HPDE6-E6E7 (cell line): ENCODE measurements around the gene WFDC10A.
"Not testable (repeated sequence)": the region's sequence is repeated elsewhere in the genome, so short reads cannot be mapped to it uniquely, and the experiment has no call there.

ENCODE experiments used
- DNase-seq: peaks from one replicate; pipeline ENCODE4 v3.0.0; 2011; ENCODE audit warnings: missing footprints; ENCODE audit errors: extremely low spot score

Gene WFDC10A

DNA sequence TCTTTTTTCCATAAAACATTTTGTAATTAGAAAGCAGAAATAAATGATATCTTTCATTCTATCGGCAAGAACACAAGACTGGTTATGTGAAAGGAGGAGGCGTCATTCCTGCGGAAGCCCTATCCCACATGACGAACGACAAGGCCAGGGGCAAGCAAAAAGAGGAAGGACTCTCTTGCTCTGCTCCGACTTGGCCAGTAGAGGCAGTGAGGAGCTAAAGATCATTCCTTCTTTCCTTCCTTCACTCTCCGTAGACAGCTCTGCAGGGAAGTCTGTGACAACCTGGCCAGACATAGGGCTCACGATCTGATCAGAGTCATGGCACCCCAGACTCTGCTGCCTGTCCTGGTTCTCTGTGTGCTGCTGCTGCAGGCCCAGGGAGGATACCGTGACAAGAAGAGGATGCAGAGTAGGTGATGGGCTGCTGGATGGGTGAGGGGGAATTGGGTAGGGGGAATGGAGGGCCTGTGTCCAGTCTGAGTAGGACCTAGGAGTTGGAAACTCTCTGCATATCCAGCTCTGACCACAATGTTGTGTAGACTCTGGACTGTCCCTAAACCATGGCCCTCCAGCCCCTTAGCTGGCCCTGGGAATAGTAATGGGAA lies at the start of gene WFDC10A:
WFDC10A (plus strand) TSS at position 244 of the 605 bp plus-strand sequence; CDS start at position 319, 75 bp downstream.
- peak; percentile 86 for DNase-seq

DNA sequence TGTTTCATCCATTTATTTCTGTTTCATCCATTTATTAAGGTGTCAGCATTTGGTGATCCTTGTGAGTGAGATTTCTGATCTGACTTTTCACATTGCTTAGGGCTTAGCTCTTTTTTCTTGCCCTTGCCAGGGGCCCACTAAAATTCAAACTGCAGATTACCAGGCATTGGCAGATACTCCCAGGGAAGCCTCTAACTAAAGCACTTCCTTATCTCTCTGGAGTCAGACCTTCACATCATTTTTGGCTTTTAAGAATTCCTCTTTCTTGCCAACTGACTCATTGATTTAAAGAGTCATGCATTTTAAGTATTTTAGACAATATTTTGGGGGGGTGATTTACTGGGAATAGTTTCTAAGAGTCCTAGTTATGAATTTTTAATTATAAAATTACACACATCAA lies 47.8 kb upstream of the WFDC10A start:
- DNase-seq = no peak

DNA sequence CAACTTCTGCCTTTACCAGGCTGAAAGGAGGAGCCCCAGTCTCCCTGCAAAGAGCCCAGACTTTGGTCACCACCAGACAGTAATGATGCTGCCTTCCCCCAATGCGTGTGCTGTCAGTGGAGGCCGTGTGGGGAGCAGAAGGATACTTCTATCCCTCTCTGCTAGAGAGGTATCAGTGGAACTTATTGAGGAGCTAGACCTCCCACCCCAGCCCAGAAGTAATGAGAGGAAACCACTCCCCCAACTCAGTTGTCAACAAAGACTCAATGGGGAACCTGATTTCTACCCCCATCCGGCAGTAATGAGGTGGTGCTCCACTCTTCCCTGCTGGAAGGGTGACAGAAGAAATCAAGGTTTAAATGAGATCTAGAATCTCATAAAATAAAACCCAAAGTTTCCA lies 46.0 kb upstream of the WFDC10A start:
- no peak for DNase-seq

DNA sequence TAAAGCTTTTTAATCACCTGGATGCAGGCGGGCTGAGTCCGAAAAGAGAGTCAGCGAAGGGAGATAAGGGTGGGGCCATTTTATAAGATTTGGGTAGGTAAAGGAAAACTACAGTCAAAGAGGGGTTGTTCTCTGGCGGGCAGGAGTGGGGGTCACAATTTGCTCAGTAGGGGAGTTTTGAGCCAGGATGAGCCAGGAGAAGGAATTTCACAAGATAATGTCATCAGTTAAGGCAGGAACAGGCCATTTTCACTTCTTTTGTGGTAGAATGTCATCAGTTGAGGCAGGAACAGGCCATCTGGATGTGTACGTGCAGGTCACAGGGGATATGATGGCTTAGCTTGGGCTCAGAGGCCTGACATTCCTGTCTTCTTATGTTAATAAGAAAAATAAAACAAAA lies 45.2 kb upstream of the WFDC10A start:
- DNase-seq = not testable (repeated sequence)

DNA sequence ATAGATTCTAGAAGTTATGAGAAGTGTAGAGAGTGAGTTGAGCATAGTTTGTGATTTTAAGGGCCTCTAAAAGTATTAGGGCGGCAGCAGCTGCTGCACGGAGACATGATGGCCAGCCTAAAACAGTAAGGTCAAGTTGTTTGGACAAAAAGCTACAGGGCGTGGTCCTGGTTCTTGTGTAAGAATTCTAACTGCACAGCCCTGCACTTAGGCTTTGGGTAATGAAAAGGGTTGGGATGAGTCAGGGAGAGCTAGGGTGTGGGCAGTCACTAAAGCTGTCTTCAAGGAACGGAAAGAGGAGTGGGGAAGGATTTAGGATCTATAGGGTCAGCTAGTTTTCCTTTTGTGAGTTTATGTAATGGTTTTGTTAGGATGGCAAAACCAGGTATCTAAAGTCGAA lies 43.6 kb upstream of the WFDC10A start:
- not testable (repeated sequence) for DNase-seq

DNA sequence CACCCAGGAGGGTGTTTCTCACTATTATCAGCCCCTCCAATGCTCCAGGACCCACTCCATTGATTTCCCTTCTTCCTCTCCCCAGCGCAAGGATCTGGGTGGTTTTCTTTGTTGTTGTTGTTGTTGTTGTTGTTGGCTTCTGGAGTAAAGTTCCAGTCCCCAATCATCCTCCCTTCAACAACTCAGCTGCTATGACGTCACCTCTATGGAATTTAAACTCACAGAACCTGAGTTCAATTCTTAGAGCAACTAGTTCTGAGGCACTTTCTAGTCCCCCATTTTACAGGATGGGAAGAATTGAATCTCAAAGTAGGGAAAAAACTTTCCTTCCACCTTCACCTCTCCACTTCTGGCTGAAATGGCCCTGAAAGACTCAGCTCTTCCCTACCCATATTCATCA lies 40.7 kb upstream of the WFDC10A start:
- DNase-seq = no peak

DNA sequence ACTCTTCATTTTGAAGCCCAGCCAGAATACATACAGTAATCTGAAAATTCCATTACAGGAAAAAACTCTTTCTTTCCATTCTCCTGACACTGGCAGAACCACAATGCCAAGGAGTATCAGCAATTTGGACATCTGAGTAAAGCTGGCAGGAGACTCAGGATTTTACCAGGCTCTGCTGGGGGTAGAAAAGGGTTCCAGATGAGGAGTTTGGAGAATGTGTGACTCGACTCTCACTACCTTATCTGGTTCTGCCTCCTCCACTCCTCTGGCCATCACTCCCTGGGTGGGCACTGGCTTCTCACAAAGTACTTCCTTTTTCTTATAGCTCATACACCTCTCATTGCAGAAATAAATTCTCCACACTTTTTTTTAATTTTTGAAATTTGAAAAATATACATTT lies 39.8 kb upstream of the WFDC10A start:
- DNase-seq = no peak

DNA sequence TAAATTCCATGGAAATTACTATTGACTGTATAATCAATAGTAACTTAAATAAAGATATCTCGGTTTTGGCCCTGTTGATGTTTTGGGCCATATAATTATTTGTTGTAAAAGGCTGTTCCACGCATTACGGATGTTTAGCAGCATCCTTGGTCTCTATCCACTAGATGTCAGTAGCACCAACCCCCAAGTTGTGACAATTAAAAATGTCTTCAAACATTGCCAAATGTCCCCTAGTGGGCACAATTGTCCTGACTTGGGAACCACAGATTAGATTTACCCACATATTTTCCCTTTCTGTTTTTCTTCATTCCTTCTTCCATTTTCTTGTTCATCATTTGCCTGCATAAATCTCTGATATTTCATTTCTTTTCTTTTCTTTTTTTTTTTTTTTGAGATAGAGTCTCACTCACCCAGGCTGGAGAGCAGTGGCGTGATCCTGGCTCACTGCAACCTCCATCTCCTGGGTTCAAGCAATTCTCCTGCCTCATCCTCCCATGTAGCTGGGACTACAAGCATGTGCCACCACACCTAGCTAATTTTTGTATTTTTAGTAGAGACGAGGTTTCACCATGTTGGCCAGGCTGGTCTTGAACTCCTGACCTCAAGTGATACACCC lies 36.9 kb upstream of the WFDC10A start:
- no peak for DNase-seq

DNA sequence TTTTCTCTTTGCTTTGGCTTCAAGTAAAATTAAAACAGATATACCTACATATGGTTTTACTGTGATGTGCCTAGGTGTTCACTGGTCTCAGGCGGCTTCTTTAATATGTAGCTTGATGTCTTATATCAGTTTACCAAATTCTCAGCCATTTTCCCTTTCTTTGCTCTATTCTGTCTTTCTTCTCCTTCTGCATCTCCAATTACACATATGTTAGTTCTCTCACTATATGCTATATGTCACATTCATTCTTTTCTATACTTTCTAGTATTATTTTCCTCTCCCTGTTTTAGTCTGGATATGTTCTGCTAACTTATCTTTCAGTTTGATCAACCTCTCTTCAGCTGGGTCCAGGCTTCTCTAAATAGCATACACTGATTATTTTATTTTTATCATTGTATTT lies 36.0 kb upstream of the WFDC10A start:
- DNase-seq = no peak

DNA sequence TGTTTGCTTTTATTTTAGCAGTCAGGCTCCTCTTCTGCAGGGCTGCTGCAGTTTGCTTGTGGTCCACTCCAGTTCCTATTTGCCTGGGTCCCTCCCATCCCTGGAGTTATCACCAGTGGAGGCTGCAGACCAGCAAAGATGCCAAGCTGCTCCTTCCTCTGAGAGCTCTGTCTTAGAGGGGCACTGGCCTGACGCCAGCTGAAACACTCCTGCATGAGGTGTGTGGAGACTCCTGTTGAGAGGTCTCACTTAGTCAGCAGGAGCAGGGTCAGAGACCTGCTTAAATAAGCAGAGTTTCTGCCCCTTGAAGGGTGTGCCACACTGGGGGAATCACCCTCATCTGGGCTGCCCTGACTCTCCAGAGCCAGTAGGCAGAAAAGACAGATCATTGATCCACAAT lies 34.3 kb upstream of the WFDC10A start:
- DNase-seq = no peak

DNA sequence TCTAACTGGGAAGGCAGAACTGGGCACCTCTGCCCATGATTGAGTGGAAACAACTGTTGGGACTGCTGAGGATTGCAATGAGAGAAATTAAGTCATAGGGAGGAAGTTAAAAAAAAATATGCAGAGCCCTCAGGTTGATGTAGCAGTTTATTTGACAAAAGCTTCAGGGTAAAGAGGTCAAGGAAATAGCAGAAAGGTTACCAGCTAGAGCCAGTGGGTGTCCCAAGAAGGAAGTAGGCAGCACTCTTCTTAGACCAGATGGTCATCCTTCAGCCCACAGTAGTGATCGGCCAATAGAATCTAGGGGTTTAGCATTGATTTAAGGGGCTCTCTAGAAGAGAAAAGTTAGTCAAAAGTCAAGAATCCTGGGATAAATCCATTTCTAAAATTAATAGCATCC lies 21.7 kb upstream of the WFDC10A start:
- DNase-seq = no peak

DNA sequence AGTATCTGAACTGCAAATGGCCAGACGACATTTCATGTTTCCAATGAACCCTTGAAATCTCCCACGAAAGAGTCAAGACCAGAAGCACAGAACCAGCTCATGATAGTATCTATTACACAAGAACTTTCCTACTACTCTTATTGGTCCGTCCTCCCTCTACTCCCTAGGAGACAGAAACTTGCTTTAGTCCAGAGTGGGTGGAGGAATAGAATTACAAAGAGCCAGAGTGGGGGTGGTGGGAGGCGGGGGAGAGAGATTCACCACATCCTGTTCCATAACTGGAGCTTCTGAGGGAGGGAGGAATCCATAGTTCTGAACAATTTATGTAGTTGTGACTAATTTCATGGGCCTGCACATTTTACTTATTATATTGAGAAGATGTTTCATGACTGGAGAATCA lies 18.5 kb upstream of the WFDC10A start:
- peak; percentile 82 for DNase-seq

DNA sequence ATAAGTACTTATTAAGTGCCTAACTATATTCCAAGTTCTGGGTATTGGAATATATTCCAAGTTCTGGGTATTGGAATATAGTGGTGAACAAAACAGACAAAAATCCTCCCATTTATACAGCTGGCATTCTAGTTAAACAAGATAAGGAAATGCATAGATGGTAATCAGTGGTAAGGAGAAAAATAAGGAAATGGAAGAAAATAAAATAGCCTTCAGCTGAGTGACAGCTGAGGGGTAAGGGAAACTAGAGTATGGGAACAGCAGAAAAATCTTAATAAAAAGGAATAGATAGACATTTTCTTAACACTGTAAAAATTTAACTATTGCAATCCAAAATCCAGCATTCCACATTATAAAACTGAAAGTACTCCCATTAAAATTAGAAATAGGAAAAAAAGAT lies 17.2 kb upstream of the WFDC10A start:
- DNase-seq = no peak

DNA sequence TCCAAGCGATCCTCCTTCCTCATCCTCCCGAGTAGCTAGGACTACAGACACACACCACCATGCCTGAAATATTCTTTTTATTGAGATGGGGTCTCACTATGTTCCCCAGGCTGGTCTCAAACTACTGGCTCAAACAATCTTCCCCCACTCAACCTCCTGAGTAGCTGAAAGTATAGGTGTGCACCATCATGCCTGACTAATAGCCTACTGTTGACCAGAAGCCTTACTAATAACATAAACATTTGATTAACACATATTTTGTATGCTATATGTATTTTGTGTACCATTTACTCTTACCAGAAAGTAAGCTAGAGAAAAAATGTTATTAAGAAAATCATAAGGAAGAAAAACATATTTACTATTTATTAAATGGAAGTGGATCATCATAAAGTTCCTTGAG lies 11.9 kb upstream of the WFDC10A start:
- no peak for DNase-seq

DNA sequence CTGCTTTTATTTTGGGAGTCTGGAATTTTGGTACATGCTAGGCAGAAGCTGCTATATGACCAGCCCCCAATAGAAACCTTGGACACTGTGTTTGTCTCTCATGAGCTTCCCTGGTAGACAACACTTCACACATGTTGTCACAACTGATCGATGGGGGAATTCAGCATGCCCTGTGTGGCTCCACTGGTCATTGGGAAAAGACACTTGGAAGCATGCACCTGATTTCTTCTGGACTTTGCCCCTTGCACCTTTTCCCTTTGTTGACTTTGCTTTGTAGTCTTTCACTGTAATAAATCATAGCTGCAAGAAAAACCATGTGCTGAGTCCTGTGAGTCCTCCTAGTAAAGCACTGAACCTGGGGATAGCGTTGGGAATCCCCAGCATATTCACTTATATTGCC lies 7.9 kb upstream of the WFDC10A start:
- no peak for DNase-seq

DNA sequence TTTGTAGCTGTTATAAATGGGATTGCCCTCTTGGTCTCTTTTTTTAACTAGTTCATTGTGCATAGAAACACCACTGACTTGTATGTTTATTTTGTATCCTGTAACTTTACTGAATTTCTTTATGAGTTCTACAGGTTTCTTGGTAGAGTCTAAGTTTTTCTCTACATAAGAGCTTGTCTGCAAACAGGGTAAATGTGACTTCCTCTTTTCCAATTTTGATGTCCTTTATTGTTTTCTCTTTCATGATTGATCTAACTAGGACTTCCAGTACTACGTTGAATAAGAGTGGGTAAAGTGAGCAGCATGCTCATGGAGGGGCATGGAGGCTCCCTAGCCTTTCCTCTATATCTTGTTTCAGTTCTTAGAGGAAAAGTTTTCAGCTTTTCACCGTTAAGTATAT lies 3.0 kb upstream of the WFDC10A start:
- no peak for DNase-seq

DNA sequence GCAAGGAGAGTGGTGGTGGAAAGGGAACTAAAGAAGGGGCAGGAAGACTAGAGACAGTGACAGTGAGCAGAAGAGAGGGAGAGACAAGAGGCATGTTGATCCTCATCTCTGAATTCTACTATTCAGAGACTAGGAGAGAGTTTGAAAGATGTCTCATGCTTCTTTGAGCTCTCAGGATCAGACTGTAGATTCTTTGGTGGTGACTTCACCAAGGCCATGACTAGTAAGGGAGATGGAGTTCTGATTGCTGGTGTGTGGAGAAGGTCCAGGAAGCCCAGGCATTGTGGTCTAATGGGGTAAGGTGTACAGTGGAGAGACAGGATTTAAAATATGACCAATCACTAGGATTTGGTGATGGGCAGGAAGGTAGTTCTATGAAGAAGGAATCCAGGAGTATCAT lies 832 bp downstream of the WFDC10A start:
- no peak for DNase-seq

DNA sequence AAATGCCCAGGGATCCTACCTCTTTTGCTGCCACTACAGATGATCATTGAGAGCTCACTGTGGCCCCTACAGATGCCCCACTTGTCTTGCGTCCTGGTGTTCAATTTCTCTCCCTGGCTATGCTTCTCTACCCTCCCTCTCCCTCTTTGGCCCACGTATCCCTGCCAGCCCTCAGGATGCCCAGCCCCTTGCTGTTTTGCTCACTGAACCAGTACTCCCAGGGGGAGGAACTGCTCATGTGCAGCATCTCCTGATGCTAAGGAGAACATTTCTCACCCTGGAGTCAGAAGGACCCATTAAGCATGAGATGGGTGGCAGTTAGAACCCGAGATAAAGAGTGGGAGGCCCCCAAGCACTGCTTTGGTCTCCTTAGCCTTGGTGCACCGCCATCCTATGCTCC lies 1.6 kb downstream of the WFDC10A start, which contains the start of gene WFDC9:
WFDC9 (minus strand) TSS at position 101 of the 400 bp plus-strand sequence. CDS start 21,103 bp downstream, outside the sequence.
- DNase-seq = no peak

DNA sequence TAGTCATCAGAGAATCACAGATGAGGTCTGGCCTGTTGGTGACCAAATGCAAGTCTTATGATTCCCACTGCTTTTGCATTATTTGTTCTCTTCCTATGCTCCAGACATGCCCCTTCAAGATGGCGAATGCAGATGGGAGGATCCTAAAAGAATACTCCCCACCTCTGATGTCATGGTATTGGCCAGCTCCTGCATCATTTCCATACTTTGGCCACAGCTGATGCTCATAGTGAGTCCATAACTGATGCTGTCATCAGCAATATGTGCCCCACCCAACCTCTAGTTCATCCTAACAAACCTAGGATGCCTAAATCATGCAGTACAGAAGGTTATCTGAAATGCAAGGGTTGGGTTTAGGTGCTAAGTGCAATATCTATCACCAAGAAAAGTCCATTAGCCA lies 7.0 kb downstream of the WFDC10A start:
- no peak for DNase-seq

DNA sequence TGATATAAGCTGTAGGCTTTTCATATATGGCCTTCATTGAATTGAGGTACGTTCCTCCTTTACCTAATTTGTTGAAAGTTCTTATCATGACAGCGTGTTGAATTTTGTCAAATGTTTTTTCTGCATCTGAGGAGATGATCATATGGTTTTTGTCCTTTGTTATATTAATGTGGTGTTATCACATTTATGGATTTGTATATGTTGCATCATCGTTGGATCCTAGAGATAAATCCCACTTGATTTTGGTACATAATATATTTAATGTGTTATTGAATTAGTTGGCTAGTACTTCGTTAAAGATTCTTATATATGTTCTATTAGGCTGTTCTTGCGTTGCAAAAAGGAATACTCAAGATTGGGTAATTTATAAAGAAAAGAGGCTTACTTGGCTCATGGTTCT lies 10.1 kb downstream of the WFDC10A start:
- DNase-seq = no peak

DNA sequence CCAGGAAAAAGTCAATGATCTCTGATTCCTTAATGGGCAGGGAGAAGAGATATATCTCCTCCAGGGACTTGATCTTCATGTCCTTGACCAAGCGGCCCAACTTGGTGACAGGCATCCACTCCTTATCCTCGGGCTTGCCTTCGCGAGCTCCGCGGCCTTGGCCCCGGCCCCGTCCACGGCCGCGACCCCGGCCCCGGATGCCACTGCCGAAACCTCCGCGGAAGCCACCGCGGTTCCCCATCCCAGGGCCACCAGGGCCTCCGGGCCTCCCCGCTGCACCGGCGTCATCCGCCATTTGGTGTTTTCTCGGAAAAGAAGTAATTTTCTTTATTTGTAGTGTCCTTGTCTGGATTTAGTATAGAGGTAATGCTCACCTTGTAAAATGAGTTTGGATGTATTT lies 11.5 kb downstream of the WFDC10A start:
- not testable (repeated sequence) for DNase-seq

DNA sequence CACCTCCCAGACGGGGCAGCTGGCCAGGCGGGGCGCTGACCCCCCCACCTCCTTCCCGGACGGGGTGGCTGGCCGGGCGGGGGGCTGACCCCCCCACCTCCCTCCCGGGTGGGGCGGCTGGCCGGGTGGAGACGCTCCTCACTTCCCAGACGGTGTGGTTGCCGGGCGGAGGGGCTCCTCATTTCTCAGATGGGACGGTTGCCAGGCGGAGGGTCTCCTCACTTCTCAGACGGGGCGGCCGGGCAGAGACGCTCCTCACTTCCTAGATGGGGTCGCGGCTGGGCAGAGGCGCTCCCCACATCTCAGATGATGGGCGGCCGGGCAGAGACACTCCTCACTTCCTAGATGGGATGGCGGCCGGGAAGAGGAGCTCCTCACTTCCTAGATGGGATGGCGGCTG lies 16.3 kb downstream of the WFDC10A start:
- DNase-seq = not testable (repeated sequence)

DNA sequence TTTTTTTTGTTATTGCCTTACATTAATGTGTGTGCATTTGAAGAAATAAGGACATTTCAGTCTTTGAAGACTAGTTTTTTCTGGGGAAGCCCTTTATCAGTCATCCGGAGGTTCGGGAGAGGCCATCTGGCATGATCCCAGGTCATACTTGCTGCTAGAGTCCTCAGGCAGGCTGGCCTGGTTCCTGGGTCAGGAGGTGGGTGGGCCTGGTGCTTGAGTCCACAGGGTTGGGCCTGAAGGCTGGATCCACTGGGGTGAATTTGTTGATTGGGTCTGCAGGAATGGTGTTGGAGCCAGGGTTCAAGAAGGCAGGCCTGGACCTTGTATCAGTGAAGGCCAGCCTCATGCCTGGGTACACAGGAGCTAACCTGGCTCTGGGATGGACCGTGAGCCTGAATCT lies 17.3 kb downstream of the WFDC10A start:
- DNase-seq = no peak
